GM19025 (cell line): ENCODE data around the gene MAP3K7.
A peak's percentile ranks its signal among the peaks of the same experiment; 100 is the strongest.

Source experiments
- ATAC-seq: cut with Tn5 transposase; IDR thresholded peaks from one replicate; pipeline ENCODE4 v1.9.1; 2021; ENCODE audit warnings: mild to moderate bottlenecking, low read depth, moderate library complexity; ENCODE audit not compliant: unreplicated experiment

The MAP3K7 gene

GRCh38 chr6:90490030-90490716 lies 96.7 kb downstream of the MAP3K7 start:
- no peak for ATAC-seq

GRCh38 chr6:90488816-90489215 lies 98.1 kb downstream of the MAP3K7 start:
- no peak for ATAC-seq

GRCh38 chr6:90485635-90486277 lies 101.1 kb downstream of the MAP3K7 start:
- ATAC-seq, result no peak

GRCh38 chr6:90484903-90485302 lies 102.0 kb downstream of the MAP3K7 start:
- ATAC-seq, result no peak

- ATAC-seq, result no peak
Observed at GRCh38 chr6:90484385-90484784, 102.5 kb downstream of the MAP3K7 start.

- no peak for ATAC-seq
Observed at GRCh38 chr6:90483956-90484355, 102.9 kb downstream of the MAP3K7 start.

GRCh38 chr6:90483116-90483839 lies 103.6 kb downstream of the MAP3K7 start:
- ATAC-seq, result no peak

- ATAC-seq, result no peak
Observed at GRCh38 chr6:90480666-90481065, 106.2 kb downstream of the MAP3K7 start.

- ATAC-seq, result no peak
Observed at GRCh38 chr6:90479603-90479926, 107.3 kb downstream of the MAP3K7 start.

- peak; percentile 85 for ATAC-seq
Observed at GRCh38 chr6:90478789-90479602, 107.9 kb downstream of the MAP3K7 start.

- ATAC-seq, result no peak
Observed at GRCh38 chr6:90478278-90478677, 108.6 kb downstream of the MAP3K7 start.

- no peak for ATAC-seq
Observed at GRCh38 chr6:90477366-90477765, 109.5 kb downstream of the MAP3K7 start.

- ATAC-seq, result no peak
Observed at GRCh38 chr6:90472716-90473115, 114.2 kb downstream of the MAP3K7 start.

- ATAC-seq, result no peak
Observed at GRCh38 chr6:90471263-90471662, 115.6 kb downstream of the MAP3K7 start.

- ATAC-seq, result no peak
Observed at GRCh38 chr6:90469906-90470305, 117.0 kb downstream of the MAP3K7 start.

- no peak for ATAC-seq
Observed at GRCh38 chr6:90468859-90469258, 118.0 kb downstream of the MAP3K7 start.

GRCh38 chr6:90468080-90468479 lies 118.8 kb downstream of the MAP3K7 start:
- no peak for ATAC-seq

- no peak for ATAC-seq
Observed at GRCh38 chr6:90467546-90467945, 119.3 kb downstream of the MAP3K7 start.

GRCh38 chr6:90466154-90466940 lies 120.5 kb downstream of the MAP3K7 start:
- ATAC-seq, result no peak

- ATAC-seq, result no peak
Observed at GRCh38 chr6:90465686-90466085, 121.2 kb downstream of the MAP3K7 start.
